Kidney (tissue), 14 donors: ENCODE data around the gene POLR3K. TPM values are rescaled to one million over a fixed set of nuclear protein-coding genes. Genes with fewer than 3 reads are reported as not detected.

Source experiments
- DNase-seq, 5 donors: peaks; one replicate each; pipeline ENCODE4 v3.0.0-alpha.2; 2013 to 2020
- FAIRE-seq: peaks from 2 replicates; lab custom pipeline; 2012; peaks lifted over from hg19 to GRCh38; lab: Jason Lieb, UNC
- H3K27ac ChIP-seq, 2 donors: one replicate each; pipeline ENCODE4 v1.7.0; 2013; ENCODE audit warnings: low read depth in 2 of 2, low read length in 2 of 2, inconsistent platforms in 1 of 2
- H3K27me3 ChIP-seq: one replicate; pipeline ENCODE4 v1.7.1; 2013; ENCODE audit warnings: low read length, inconsistent platforms; ENCODE audit not compliant: control insufficient read depth, insufficient read depth
- H3K36me3 ChIP-seq, 3 donors: one replicate each; pipeline versions ENCODE4 v1.7.0 to v1.7.1; 2013; ENCODE audit warnings: low read length in 3 of 3, control low read depth in 1 of 3, inconsistent platforms in 1 of 3; ENCODE audit not compliant: insufficient read depth in 3 of 3, control insufficient read depth in 2 of 3
- H3K4me1 ChIP-seq, 3 donors: one replicate each; pipeline versions ENCODE4 v1.7.0 to v1.7.1; 2013; ENCODE audit warnings: low read length in 3 of 3, inconsistent platforms in 1 of 3, low read depth in 1 of 3; ENCODE audit not compliant: control insufficient read depth in 2 of 3, insufficient read depth in 2 of 3
- H3K4me3 ChIP-seq, 3 donors: one replicate each; pipeline versions ENCODE4 v1.7.0 to v1.8.1; 2013; ENCODE audit warnings: low read length in 3 of 3, control low read depth in 1 of 3, inconsistent platforms in 1 of 3
- H3K9ac ChIP-seq, 3 donors: one replicate each; pipeline versions ENCODE4 v1.7.0 to v1.7.1; 2013; ENCODE audit warnings: low read length in 3 of 3, control low read depth in 1 of 3, inconsistent platforms in 1 of 3
- H3K9me3 ChIP-seq, 3 donors: one replicate each; pipeline versions ENCODE4 v1.7.0 to v1.7.1; 2013; ENCODE audit warnings: low read length in 3 of 3, control low read depth in 1 of 3, inconsistent platforms in 1 of 3; ENCODE audit not compliant: control insufficient read depth in 2 of 3, insufficient read depth in 1 of 3
- intact Hi-C: fragments of 100-400 bp; cut with DNase I; formaldehyde crosslinking; loops from one replicate; pipeline ENCODE4 v1.11.1; 2022
- polyA plus RNA-seq: library from polyadenylated mRNA; stranded (reverse); fragments of 350-450 nt; fragmentation: Illumina TruSeq; extraction: RNeasy Lipid Tissue Mini Kit (QIAGEN cat#74804); gene quantifications from one replicate; pipeline ENCODE4 v1.2.3, GENCODE V29; 2014; ENCODE audit warnings: low read depth, low replicate concordance; ENCODE audit not compliant: insufficient read depth
- total RNA-seq: library from RNA; stranded (reverse); fragmentation: NEBNext Ultra II Directional; extraction: Animal tissue kit (Norgen Biotek cat#: 25700); gene quantifications from one replicate; pipeline ENCODE4 v1.2.1, GENCODE V29; 2021
- TF ChIP-seq, protein P1 (sequence below): IDR thresholded peaks from 3 replicates; pipeline ENCODE4 v1.5.1; 2012; ENCODE audit warnings: mild to moderate bottlenecking, moderate library complexity, borderline replicate concordance; ENCODE audit not compliant: insufficient read depth; ENCODE audit errors: extremely low read depth
- donor health status: control.
- donor health status: control.
- donor health status: control.
- donor health status: control.
- donor health status: control.
- donor health status: DM: yes; HTN: yes; CAD: no.
- donor health status: Normal renal cell carcinoma (clear cell type).

POLR3K gene
- total and polyA plus RNA-seq, 2 donors from 2014 or later: 8.8 to 18.5 TPM

DNA sequence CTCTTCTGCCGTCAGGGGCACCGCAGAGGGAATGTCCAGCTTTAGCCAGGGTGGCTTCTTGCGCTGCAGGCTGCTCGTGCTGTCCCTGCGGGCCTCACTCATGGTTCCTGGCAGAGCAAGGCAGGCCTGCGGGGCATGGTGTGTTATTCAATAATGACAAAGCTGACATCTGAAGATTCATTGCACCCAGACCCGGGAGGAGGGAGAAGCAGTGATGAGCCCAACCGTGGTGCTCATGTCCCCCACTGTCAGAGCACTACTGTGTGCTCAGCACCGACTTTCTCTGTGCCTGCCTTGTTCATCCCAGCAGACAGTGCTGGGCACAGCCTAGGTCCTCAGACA lies 11.5 kb upstream of the POLR3K start:
- no peak overlapping the region for H3K27ac ChIP-seq
- intact Hi-C loops: no loop called here
- no peaks in the 10 kb centered on the region for H3K9me3 ChIP-seq
- DNase-seq (peak in 1 of 5 donors; percentile 28), FAIRE-seq (no peak)
- TF ChIP-seq, protein P1, sequence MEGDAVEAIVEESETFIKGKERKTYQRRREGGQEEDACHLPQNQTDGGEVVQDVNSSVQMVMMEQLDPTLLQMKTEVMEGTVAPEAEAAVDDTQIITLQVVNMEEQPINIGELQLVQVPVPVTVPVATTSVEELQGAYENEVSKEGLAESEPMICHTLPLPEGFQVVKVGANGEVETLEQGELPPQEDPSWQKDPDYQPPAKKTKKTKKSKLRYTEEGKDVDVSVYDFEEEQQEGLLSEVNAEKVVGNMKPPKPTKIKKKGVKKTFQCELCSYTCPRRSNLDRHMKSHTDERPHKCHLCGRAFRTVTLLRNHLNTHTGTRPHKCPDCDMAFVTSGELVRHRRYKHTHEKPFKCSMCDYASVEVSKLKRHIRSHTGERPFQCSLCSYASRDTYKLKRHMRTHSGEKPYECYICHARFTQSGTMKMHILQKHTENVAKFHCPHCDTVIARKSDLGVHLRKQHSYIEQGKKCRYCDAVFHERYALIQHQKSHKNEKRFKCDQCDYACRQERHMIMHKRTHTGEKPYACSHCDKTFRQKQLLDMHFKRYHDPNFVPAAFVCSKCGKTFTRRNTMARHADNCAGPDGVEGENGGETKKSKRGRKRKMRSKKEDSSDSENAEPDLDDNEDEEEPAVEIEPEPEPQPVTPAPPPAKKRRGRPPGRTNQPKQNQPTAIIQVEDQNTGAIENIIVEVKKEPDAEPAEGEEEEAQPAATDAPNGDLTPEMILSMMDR: no peak
- no peak overlapping the region for H3K9ac ChIP-seq
- peaks cover 0 to 7% (median 0%) of the 10 kb centered on the region in 3 donors for H3K4me1 ChIP-seq
- no peak overlapping the region for H3K4me3 ChIP-seq
- H3K36me3 ChIP-seq: no peaks in the 10 kb centered on the region
- H3K27me3 ChIP-seq: no peaks in the 10 kb centered on the region

DNA sequence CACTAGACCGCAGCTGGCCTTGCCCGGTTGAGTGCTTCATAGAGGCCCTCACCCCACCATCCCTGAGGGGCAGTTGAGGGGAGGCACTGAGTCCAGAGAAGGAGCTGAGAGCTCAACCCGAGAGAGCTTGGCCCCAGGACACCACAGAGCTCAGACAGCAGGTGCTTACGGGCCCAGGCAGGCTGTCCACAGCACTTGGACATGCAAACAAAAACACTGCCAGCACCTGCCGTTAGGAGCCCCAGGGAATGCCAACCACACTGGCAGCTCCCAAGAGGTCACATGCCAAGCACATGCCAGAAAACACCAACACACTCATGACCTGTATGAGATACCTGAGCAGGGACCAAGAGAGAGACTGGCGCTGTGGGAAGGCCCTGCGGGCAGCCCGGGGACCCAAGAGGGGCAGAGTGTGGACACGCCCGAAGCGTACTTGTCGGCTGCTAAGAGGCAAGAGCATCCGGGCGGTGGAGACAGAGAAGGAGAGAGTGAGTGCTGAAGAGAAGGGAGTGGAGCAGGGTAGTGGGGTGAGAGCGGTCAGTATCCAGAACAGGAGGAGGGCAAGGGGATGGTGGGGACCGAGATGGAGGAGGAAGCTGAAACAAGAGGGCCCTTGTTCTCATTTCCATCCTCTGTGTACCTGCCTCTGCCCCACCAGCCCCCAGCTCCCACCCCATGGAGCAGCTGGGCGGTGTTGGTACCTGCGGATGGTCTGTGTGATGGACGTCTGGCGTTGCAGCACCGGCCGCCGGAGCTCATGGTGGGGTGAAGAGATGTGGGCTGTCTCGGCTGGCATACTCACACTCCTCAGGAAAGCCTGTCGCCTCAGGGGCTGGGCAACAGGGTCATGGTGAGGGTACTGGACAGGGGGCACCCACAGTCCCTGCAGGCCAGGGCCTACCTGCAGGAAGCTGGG lies 10.8 kb upstream of the POLR3K start:
- intact Hi-C loops: no loop called here
- H3K36me3 ChIP-seq: peaks cover 0 to under 1% (median 0%) of the 10 kb centered on the region in 3 donors
- H3K9ac ChIP-seq: no peak overlapping the region
- no peaks in the 10 kb centered on the region for H3K27me3 ChIP-seq
- TF ChIP-seq, protein P1: no peak
- H3K27ac ChIP-seq: no peak overlapping the region
- FAIRE-seq (no peak), DNase-seq (peak in 2 of 5 donors; percentile 32 to 64)
- H3K4me3 ChIP-seq: no peak overlapping the region
- no peaks in the 10 kb centered on the region for H3K9me3 ChIP-seq
- peaks cover 0 to 7% (median 0%) of the 10 kb centered on the region in 3 donors for H3K4me1 ChIP-seq

DNA sequence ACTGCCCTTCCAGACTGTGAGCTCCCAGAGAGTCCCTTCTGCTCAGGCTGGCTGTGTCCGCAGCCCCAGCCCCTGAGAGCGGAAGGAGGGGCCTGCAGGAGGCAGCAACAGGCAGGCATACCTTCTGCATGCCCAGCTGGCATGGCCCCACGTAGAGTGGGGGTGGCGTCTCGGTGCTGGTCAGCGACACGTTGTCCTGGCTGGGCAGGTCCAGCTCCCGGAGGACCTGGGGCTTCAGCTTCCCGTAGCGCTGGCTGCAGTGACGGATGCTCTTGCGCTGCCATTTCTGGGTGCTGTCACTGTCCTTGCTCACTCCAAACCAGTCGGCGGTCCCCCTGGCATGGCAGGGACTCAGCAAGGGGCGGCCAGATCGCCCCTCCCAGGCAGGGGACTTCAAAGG lies 10.1 kb upstream of the POLR3K start:
- TF ChIP-seq, protein P1: no peak
- Histone ChIP-seq H3K9me3 (no peaks in the 10 kb centered on the region), H3K27me3 (no peaks in the 10 kb centered on the region), H3K27ac (no peak overlapping the region), H3K4me1 (peaks cover 0 to 7% (median 0%) of the 10 kb centered on the region in 3 donors), H3K4me3 (no peak overlapping the region), H3K9ac (no peak overlapping the region), H3K36me3 (peaks cover 0 to 4% (median 0%) of the 10 kb centered on the region in 3 donors)
- intact Hi-C loops: no loop called here
- DNase-seq: peak in 1 of 5 donors; percentile 27
- no peak for FAIRE-seq
